Activated naive CD4-positive, alpha-beta T cell treated with anti-CD3 and anti-CD28 coated beads for 36 hours (primary cell): ENCODE measurements around the gene SLC16A1. TPM values are rescaled to one million over a fixed set of nuclear protein-coding genes. Genes with fewer than 3 reads are reported as not detected.
"Not testable (repeated sequence)": the region's sequence is repeated elsewhere in the genome, so short reads cannot be mapped to it uniquely, and the experiment has no call there.

Experiments used
- CTCF ChIA-PET: fragments of 350-600 bp; sonication (Branson Sonifier 250); formaldehyde crosslinking; loops from one replicate; lab custom pipeline; 2021; ENCODE audit warnings: antibody characterized with exemption; lab: Charles Lee
- DNase-seq: peaks from one replicate; pipeline ENCODE4 v3.0.0-alpha.2; 2020
- H3K27ac Mint-ChIP-seq: one replicate; pipeline ENCODE4 v1.8.0; 2021; ENCODE audit warnings: mild to moderate bottlenecking, mixed read lengths
- H3K27me3 Mint-ChIP-seq: one replicate; pipeline ENCODE4 v1.8.0; 2021; ENCODE audit warnings: low read depth, mixed read lengths
- H3K36me3 Mint-ChIP-seq: one replicate; pipeline ENCODE4 v1.8.0; 2021; ENCODE audit warnings: low read depth, mixed read lengths
- H3K4me1 Mint-ChIP-seq: one replicate; pipeline ENCODE4 v1.8.0; 2021; ENCODE audit warnings: low read depth, mixed read lengths
- H3K4me3 Mint-ChIP-seq: one replicate; pipeline ENCODE4 v1.8.0; 2021; ENCODE audit warnings: mild to moderate bottlenecking, moderate library complexity, mixed read lengths
- H3K9me3 Mint-ChIP-seq: one replicate; pipeline ENCODE4 v1.8.0; 2021; ENCODE audit warnings: mixed read lengths
- intact Hi-C: fragments of 100-400 bp; cut with micrococcal nuclease; formaldehyde crosslinking; loops from one replicate; pipeline ENCODE4 v1.15.1; 2023
- total RNA-seq, 2 experiments: library from RNA; stranded (reverse); gene quantifications; one replicate each; pipeline ENCODE4 v1.2.3, GENCODE V29; 2021

The SLC16A1 gene
- total RNA-seq, 2 experiments from 2014 or later, result 56.3 to 57.5 TPM

DNA sequence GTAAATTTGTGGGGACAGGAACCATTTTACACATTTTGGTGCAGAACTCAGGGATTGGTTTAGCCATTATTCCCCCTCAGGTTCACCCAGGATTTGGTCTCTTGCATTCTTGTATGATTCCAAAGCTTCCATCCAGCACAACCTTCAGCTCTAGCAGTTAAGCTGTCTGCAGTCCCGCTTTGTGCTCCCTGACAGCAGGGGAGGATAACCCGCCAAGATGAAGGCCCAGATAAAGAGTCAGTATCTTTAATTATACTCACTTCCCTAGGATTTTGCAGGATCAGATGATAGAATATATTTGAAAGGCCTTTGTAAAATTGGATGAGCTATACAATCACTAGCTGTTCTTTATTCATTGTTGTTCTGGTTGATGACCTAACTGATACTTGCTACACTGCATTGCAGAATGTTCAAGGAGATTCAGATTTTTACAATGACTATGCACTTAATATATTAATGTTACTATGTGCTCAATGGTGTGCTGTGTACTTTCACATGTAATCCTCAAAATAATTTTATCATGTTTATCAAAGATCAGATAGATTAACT, 49.8 kb downstream of the SLC16A1 start:
- H3K4me1 Mint-ChIP-seq, result peaks cover 37% of the 10 kb centered on the region
- no peaks in the 10 kb centered on the region for H3K27me3 Mint-ChIP-seq
- H3K9me3 Mint-ChIP-seq, result no peaks in the 10 kb centered on the region
- H3K27ac Mint-ChIP-seq, result no peak overlapping the region
- CTCF ChIA-PET, result interaction anchor here (0.8 to 1.5 kb wide), 2 partner anchors 31 to 173 kb away, joined by 3 to 4 read pairs; no protein-coding TSS in a partner anchor
- no peak overlapping the region for H3K4me3 Mint-ChIP-seq
- H3K36me3 Mint-ChIP-seq, result no peaks in the 10 kb centered on the region
- DNase-seq, result no peak
- intact Hi-C loops, result no loop called here

DNA sequence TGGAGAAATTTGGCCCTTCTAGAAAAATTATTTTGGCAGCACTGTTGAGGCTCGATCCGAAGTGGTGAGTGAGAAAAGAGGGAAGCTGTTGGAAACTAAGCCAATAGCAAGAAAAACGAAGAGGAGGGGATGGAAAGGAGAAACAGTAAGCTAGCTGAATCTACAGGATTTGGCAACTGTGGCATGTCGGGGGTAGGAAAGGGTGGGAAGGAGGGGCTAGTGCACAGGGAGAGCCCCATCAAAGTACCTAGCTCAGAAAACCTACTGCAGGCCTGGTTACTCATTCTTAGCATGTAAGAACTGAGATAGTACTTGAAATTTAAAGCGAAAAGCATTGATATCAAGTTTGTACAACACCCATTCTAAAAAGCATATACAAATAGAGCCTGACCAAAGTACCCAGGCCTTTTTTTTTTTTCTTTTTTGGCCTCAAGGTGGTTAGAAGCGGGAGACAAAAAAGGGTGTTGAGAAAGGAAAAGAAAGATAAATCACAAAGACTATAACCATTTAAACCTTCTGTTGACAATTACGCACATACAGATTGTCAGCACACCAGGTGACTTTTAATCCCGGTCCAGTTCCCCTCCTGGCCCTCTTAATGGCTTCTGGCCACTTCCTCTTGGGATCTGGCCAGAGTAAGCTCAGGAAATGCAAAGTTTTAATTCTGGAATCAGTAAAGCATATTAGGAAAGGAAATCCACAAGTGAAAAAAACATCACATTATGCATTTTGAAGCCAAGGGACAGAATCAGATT, 50.4 kb downstream of the SLC16A1 start:
- H3K27me3 Mint-ChIP-seq, result no peaks in the 10 kb centered on the region
- no peak overlapping the region for H3K4me3 Mint-ChIP-seq
- intact Hi-C loops, result loop anchor here (2.0 kb wide), 1 partner anchor 137 kb away; no protein-coding TSS in a partner anchor
- CTCF ChIA-PET, result interaction anchor here (0.7 to 1.5 kb wide), 4 partner anchors 16 to 173 kb away, joined by 3 to 5 read pairs (median 4); no protein-coding TSS in a partner anchor
- H3K4me1 Mint-ChIP-seq, result peaks cover 37% of the 10 kb centered on the region
- H3K27ac Mint-ChIP-seq, result no peak overlapping the region
- DNase-seq, result peak; percentile 49
- H3K9me3 Mint-ChIP-seq, result no peaks in the 10 kb centered on the region
- no peaks in the 10 kb centered on the region for H3K36me3 Mint-ChIP-seq

DNA sequence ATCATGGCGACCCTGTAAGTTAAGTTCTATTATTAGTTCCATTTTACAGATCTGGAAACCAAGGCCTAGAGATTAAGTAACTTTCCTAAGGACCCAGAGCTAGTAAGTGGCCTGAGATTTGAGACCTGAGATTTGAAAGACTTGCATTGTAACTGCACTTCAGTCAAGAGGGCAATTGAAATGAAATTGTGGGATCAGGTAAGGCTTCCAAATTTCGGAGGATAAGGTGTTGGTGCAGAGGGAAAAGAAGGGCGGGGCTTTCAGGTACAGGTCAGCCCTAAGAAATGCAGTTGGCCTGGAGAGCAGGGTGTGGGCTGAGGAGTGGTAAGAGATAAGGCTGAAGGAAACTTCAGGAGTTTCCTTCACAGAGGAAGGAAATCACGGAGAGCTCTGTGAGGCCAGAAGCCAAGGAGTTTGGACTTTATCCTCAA, 51.1 kb downstream of the SLC16A1 start:
- Mint-ChIP-seq H3K27me3 (no peaks in the 10 kb centered on the region), H3K4me3 (no peak overlapping the region), H3K9me3 (no peaks in the 10 kb centered on the region), H3K36me3 (no peaks in the 10 kb centered on the region), H3K4me1 (peaks cover 37% of the 10 kb centered on the region), H3K27ac (no peak overlapping the region)
- intact Hi-C loops, result loop anchor here (1.0 to 2.0 kb wide), 3 partner anchors 30 to 138 kb away; no protein-coding TSS in a partner anchor
- no peak for DNase-seq
- CTCF ChIA-PET, result interaction anchor here (1.2 kb wide), 1 partner anchor 23 kb away, joined by 3 read pairs; no protein-coding TSS in a partner anchor

DNA sequence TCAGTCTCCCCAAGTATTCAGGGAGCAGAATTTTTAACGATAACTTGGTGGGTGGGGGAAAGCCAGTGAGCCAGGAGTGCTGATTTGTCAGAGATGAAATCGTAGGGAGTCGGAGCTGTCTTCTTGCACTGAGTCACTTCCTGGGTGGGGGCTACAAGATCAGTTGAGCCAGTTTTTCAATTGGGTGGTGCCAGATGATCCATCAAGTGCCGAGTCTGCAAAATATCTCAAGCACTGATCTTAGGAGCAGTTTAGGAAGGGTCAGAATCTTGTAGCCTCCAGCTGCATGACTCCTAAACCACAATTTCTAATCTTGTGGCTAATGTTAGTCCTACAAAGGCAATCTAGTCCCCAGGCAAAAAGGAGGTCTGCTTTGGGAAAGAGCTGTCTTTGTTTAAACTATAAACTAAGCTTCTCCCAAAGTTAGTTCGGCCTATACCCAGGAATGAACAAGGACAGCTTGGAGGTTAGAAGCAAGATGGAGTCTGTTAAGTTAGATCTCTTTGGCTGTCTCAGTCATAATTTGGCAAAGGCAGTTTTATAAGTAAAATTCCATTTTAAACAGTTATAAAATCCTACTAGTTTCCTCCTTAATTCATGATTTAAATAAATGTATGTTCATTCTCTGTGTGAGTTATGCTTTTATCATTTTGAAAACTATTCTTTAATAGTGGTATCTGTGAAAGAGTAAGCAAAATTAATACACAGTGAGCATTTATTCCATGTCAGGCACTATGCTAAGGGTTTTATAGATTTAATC, 51.7 kb downstream of the SLC16A1 start:
- H3K36me3 Mint-ChIP-seq, result no peaks in the 10 kb centered on the region
- peaks cover 37% of the 10 kb centered on the region for H3K4me1 Mint-ChIP-seq
- DNase-seq, result peak; percentile 81
- intact Hi-C loops, result loop anchor here (1.0 to 2.0 kb wide), 3 partner anchors 31 to 139 kb away; no protein-coding TSS in a partner anchor
- CTCF ChIA-PET, result interaction anchor here (0.7 to 1.6 kb wide), 3 partner anchors 25 to 173 kb away, joined by 3 to 4 read pairs (median 3); partner anchors contain the start of gene LRIG2
- H3K27me3 Mint-ChIP-seq, result no peaks in the 10 kb centered on the region
- no peak overlapping the region for H3K4me3 Mint-ChIP-seq
- no peak overlapping the region for H3K27ac Mint-ChIP-seq
- H3K9me3 Mint-ChIP-seq, result no peaks in the 10 kb centered on the region

DNA sequence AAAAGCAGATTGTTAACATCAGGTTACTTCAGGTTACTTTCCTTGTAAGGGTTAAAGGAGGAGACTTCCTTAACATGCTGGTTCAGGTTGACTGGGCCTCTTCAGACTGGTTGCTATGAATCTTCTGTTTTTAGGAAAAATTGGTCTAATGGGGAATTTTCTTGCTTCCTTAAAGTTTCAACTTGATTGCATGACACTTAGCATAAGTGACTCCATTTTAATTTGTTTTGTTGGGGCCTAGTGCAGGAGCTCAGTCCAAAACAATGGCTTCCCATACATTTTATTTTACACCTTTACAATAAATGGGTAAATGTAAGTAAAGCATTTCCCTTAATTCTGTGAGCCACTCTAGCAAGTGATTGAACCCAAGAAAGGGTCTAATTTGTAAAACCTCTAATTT, 53.8 kb downstream of the SLC16A1 start:
- Mint-ChIP-seq H3K9me3 (no peaks in the 10 kb centered on the region), H3K27me3 (no peaks in the 10 kb centered on the region), H3K4me1 (peaks cover 37% of the 10 kb centered on the region), H3K36me3 (no peaks in the 10 kb centered on the region), H3K4me3 (no peak overlapping the region), H3K27ac (no peak overlapping the region)
- intact Hi-C loops, result no loop called here
- no peak for DNase-seq
- CTCF ChIA-PET, result interaction anchor here (1.3 to 1.5 kb wide), 2 partner anchors 9 to 22 kb away, joined by 3 to 4 read pairs; no protein-coding TSS in a partner anchor

DNA sequence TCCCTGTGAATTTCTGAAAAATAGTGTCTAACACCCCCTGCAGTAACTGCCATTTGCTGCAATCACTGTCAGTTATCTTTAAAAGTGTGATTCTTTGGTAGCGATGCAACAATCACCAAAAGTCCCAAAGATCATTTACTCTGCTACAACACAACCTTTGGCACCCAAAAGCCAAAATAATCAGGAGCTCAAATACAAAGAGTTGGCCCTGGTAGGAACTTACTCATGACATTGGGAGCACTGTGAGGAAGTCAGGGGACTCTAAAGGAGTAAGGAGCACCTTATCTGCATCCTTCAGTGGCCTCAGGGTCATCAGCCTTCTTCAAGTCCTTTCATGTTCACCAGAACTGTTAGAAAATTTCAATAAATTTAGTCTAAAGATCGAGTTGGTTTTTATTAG, 54.6 kb downstream of the SLC16A1 start:
- no peak for DNase-seq
- H3K27ac Mint-ChIP-seq, result no peak overlapping the region
- no peaks in the 10 kb centered on the region for H3K36me3 Mint-ChIP-seq
- H3K9me3 Mint-ChIP-seq, result peaks cover 1% of the 10 kb centered on the region
- H3K27me3 Mint-ChIP-seq, result no peaks in the 10 kb centered on the region
- intact Hi-C loops, result no loop called here
- H3K4me1 Mint-ChIP-seq, result peaks cover 35% of the 10 kb centered on the region
- CTCF ChIA-PET, result interaction anchor here (1.3 kb wide), 1 partner anchor 8 kb away, joined by 3 read pairs; no protein-coding TSS in a partner anchor
- no peak overlapping the region for H3K4me3 Mint-ChIP-seq

DNA sequence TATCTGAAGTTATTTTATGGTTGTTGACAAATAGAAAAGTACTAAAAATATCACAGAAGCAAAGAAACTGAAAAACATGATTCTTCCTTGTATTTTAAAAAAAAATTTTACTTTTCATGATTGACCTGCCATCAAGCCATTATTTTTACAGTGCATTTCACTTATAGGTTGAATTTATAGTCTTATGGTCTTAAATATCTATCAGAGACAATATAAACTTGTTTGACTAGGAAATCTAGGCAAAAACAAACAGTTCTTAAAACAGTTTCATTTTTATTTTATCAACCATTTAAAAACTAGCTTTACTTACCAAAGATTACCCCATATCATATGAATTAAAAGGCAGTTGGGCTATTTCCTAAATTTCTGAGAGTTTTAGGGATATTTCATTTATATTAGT, 59.2 kb downstream of the SLC16A1 start:
- peaks cover 24% of the 10 kb centered on the region for H3K9me3 Mint-ChIP-seq
- no peaks in the 10 kb centered on the region for H3K36me3 Mint-ChIP-seq
- H3K27me3 Mint-ChIP-seq, result no peaks in the 10 kb centered on the region
- intact Hi-C loops, result no loop called here
- CTCF ChIA-PET, result interaction anchor here (0.9 kb wide), 1 partner anchor 14 kb away, joined by 4 read pairs; no protein-coding TSS in a partner anchor
- H3K4me3 Mint-ChIP-seq, result no peak overlapping the region
- H3K27ac Mint-ChIP-seq, result no peak overlapping the region
- no peaks in the 10 kb centered on the region for H3K4me1 Mint-ChIP-seq
- no peak for DNase-seq

DNA sequence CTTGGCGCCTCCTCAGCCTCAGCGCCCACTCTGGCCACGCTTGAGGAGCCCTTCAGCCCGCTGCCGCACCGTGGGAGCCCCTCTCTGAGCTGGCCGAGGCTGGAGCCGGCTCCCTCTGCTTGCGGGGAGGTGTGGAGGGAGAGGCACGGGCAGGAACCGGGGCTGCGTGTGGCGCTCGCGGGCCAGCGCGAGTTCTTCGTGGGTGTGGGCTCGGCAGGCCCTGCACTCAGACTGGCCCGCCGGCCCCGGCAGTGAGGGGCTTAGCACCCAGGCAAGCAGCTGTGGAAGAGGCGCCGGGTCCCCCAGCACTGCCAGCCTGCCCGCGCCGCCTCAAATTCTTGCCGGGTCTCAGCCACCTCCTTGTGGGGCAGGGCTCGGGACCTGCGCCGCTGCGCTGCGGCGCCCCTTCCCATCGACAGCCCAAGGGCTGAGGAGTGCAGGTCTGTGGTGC, 61.4 kb downstream of the SLC16A1 start:
- Mint-ChIP-seq H3K27me3 (no peaks in the 10 kb centered on the region), H3K36me3 (no peaks in the 10 kb centered on the region), H3K4me3 (no peak overlapping the region), H3K27ac (no peak overlapping the region), H3K4me1 (no peaks in the 10 kb centered on the region), H3K9me3 (peaks cover 24% of the 10 kb centered on the region)
- CTCF ChIA-PET, result interaction anchor here (0.8 kb wide), 1 partner anchor 13 kb away, joined by 4 read pairs; no protein-coding TSS in a partner anchor
- DNase-seq, result no peak
- intact Hi-C loops, result no loop called here

DNA sequence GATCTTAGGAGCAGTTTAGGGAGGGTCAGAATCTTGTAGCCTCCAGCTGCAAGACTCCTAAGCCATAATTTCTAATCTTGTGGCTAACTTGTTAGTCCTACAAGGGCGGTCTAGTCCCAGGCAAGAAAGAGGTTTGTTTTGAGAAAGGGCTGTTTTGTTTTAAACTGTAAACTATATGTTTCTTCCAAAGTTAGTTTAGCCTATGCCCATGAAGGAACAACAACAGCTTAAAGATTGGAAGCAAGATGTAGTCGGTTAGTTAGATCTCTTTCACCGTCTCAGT, 62.0 kb downstream of the SLC16A1 start:
- peaks cover 24% of the 10 kb centered on the region for H3K9me3 Mint-ChIP-seq
- no peaks in the 10 kb centered on the region for H3K27me3 Mint-ChIP-seq
- DNase-seq, result no peak
- intact Hi-C loops, result no loop called here
- H3K4me1 Mint-ChIP-seq, result no peaks in the 10 kb centered on the region
- H3K36me3 Mint-ChIP-seq, result no peaks in the 10 kb centered on the region
- H3K27ac Mint-ChIP-seq, result no peak overlapping the region
- H3K4me3 Mint-ChIP-seq, result no peak overlapping the region
- CTCF ChIA-PET, result interaction anchor here (0.6 to 1.5 kb wide), 2 partner anchors 8 to 41 kb away, joined by 3 read pairs; no protein-coding TSS in a partner anchor

DNA sequence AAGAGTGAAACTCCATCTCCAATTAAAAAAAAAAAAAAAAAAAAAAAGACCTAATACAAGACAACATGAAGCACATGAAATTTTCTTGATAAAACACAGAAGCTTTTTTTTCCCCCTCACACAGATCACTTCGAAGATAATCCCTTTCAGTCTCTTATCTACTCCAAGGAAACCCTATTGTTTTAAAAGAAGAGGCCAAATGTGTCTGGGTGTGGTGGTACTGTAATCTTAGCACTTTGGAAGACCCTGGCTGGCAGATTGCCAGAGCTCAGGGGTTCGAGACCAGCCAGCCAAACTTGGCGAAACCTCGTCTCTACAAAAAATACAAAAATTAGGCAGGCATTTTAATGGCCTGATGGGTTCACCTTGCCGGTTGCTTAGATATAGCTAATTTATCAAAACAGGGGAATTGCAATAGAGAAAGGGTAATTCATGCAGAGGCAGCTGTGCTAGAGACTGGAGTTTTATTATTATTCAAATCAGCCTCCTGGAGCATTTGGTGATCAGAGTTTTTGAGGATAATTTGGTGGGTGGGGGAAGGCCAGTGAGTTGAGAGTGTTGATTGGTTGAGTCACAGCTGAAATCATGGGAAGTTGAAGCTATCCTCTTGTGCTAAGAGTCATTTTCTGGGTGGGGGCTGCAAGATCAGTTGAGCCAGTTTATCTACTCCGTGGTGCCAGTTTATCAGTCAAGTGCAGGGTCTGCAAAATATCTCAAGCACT, 62.5 kb downstream of the SLC16A1 start:
- no peaks in the 10 kb centered on the region for H3K27me3 Mint-ChIP-seq
- no peak overlapping the region for H3K4me3 Mint-ChIP-seq
- H3K4me1 Mint-ChIP-seq, result no peaks in the 10 kb centered on the region
- H3K36me3 Mint-ChIP-seq, result no peaks in the 10 kb centered on the region
- CTCF ChIA-PET, result interaction anchor here (0.6 to 1.5 kb wide), 2 partner anchors 9 to 42 kb away, joined by 3 read pairs; no protein-coding TSS in a partner anchor
- no peak for DNase-seq
- H3K27ac Mint-ChIP-seq, result no peak overlapping the region
- intact Hi-C loops, result no loop called here
- peaks cover 24% of the 10 kb centered on the region for H3K9me3 Mint-ChIP-seq

DNA sequence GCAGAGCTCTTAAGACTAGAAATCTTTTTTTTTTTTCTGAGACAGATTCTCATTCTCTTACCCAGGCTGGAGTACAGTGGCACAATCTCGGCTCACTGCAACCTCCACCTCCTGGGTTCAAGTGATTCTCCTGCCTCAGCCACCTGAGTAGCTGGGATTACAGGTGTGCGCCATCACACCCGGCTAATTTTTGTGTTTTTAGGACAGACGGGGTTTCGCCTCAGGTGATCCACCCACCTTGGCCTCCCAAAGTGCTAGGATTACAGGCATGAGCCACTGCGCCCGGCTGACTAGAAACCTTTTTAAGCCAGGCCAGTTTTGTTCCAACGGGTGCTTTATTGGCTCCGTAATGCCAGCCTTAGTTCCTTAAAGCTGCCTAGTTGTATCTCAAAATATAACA, 66.1 kb downstream of the SLC16A1 start:
- H3K9me3 Mint-ChIP-seq, intact Hi-C loops, H3K4me1 Mint-ChIP-seq, H3K36me3 Mint-ChIP-seq, H3K27ac Mint-ChIP-seq, DNase-seq, H3K4me3 Mint-ChIP-seq, H3K27me3 Mint-ChIP-seq: not testable (repeated sequence)
- CTCF ChIA-PET, result interaction anchor here (0.6 to 1.2 kb wide), 3 partner anchors 9 to 183 kb away, joined by 4 to 5 read pairs (median 4); partner anchors contain the start of gene LRIG2
